ENCODE data around the gene TNNI2. TPM values are rescaled to one million over a fixed set of nuclear protein-coding genes. Genes with fewer than 3 reads are reported as not detected.

The TNNI2 gene
- total RNA-seq, 2 experiments from 2014 or later: 0.50 TPM; not detected in 1

DNA sequence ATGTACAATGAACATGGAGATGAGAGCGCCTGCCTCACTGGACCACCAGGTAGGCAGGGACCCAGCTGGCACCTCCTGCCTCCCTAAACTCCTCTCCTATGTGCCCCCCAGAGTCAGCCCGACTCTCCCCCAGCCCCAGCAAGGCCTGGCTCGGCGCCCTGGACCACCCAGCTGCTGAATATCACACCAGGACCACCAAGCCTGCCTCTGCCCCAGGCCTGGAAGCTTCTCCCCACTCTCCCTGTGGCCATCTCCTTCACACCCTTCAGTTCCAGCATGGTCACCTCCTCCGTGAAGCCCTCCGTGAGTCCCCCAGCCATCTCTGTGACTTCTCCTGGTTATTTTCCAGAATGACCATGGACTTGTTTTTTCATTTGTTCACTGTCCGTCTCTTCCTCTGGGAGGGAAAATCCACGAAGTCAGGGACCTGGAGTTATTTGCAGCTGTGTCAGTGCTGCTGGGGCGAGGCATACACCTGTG is 7.7 kb downstream of the TNNI2 start:
- Mint-ChIP-seq H3K36me3 (ENCODE audit: low read depth) (no peaks in the 10 kb centered on the region), H3K4me1 (ENCODE audit: low read depth) (peaks cover 68% of the 10 kb centered on the region), H3K9me3 (no peaks in the 10 kb centered on the region), H3K27ac (peak overlapping the region; percentile 69), H3K27me3 (no peaks in the 10 kb centered on the region), H3K4me3 (no peak overlapping the region)
- no peak for ATAC-seq (ENCODE audit: poor library complexity)
- Histone ChIP-seq H3K9me3 (ENCODE audit: control insufficient read depth in 1 of 2, insufficient read depth in 1 of 2, low read length in 2 of 2) (no peaks in the 10 kb centered on the region), H3K4me3 (ENCODE audit: low read length) (no peak overlapping the region), H3K27me3 (ENCODE audit: control insufficient read depth in 1 of 2, insufficient read depth in 2 of 2, low read length in 2 of 2) (no peaks in the 10 kb centered on the region), H3K36me3 (ENCODE audit: insufficient read depth, low read length) (no peaks in the 10 kb centered on the region), H3K4me1 (ENCODE audit: insufficient read depth, low read length) (peaks cover 86% of the 10 kb centered on the region), H3K27ac (ENCODE audit: low read depth in 1 of 2, low read length in 2 of 2) (no peak overlapping the region)
- ChIA-PET CTCF (interaction anchor here (3.6 kb wide), 1 partner anchor 36 kb away, joined by 13 read pairs; no protein-coding TSS in a partner anchor), POLR2A (no interaction called here)
- no peak for DNase-seq
- TF ChIP-seq, protein P1, sequence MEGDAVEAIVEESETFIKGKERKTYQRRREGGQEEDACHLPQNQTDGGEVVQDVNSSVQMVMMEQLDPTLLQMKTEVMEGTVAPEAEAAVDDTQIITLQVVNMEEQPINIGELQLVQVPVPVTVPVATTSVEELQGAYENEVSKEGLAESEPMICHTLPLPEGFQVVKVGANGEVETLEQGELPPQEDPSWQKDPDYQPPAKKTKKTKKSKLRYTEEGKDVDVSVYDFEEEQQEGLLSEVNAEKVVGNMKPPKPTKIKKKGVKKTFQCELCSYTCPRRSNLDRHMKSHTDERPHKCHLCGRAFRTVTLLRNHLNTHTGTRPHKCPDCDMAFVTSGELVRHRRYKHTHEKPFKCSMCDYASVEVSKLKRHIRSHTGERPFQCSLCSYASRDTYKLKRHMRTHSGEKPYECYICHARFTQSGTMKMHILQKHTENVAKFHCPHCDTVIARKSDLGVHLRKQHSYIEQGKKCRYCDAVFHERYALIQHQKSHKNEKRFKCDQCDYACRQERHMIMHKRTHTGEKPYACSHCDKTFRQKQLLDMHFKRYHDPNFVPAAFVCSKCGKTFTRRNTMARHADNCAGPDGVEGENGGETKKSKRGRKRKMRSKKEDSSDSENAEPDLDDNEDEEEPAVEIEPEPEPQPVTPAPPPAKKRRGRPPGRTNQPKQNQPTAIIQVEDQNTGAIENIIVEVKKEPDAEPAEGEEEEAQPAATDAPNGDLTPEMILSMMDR (IDR thresholded peaks at IDR 0.05): no peak
- intact Hi-C loops (cut with DNase I, micrococcal nuclease): no loop called here

DNA sequence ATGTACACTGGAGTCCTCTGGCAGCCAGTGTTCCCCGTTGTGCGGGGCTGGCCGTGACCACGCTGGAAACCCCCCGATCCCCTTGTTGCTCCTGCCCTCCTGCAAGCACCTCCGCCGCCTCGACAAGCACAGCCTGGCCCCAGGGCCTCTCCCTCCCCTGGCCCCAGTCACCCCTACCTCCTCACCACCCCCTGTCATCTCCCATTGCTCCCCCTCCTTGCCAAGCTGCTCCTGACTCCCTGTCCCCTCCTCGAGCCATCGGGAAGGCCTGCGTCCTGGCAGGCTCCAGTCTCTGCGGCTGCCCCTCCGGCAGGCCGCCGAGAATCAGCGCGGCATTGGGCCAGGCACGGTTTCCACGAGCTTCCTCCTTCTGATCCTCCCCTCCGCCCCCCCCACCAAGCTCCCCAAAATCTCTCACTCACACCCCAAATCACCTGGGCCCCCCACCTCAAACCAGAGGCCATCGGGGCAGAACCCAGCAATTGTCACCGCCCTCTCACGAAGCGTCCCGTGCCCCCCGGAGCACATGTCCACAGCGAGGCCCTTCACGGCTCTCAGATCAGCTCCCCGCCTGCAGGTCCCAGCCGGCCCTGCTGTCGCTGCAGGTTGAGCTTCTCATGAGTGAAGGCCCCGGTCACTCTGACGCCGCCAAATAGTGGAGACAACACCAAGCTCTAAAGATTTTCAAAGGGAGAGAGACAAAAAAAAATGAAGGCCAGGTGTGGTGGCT is 8.4 kb downstream of the TNNI2 start:
- H3K4me1 ChIP-seq (ENCODE audit: insufficient read depth, low read length): peaks cover 93% of the 10 kb centered on the region
- ChIA-PET POLR2A (interaction anchor here (0.6 to 0.8 kb wide), 2 partner anchors 42 to 113 kb away, joined by 3 read pairs; no protein-coding TSS in a partner anchor), CTCF (interaction anchor here (3.6 kb wide), 1 partner anchor 35 kb away, joined by 13 read pairs; no protein-coding TSS in a partner anchor)
- intact Hi-C loops (cut with DNase I, micrococcal nuclease): no loop called here
- H3K36me3 ChIP-seq (ENCODE audit: insufficient read depth, low read length): no peaks in the 10 kb centered on the region
- H3K36me3 Mint-ChIP-seq (ENCODE audit: low read depth): no peaks in the 10 kb centered on the region
- H3K27me3 ChIP-seq (ENCODE audit: control insufficient read depth in 1 of 2, insufficient read depth in 2 of 2, low read length in 2 of 2): no peaks in the 10 kb centered on the region
- H3K4me3 ChIP-seq (ENCODE audit: low read length): no peak overlapping the region
- no peak overlapping the region for H3K27ac ChIP-seq (ENCODE audit: low read depth in 1 of 2, low read length in 2 of 2)
- no peaks in the 10 kb centered on the region for H3K27me3 Mint-ChIP-seq
- TF ChIP-seq, protein P1 (IDR thresholded peaks at IDR 0.05): no peak
- H3K4me1 Mint-ChIP-seq (ENCODE audit: low read depth): peaks cover 71% of the 10 kb centered on the region
- peak overlapping the region; percentile 91 for H3K27ac Mint-ChIP-seq
- DNase-seq (no peak), ATAC-seq (ENCODE audit: poor library complexity) (no peak)
- no peaks in the 10 kb centered on the region for H3K9me3 Mint-ChIP-seq
- H3K9me3 ChIP-seq (ENCODE audit: control insufficient read depth in 1 of 2, insufficient read depth in 1 of 2, low read length in 2 of 2): no peaks in the 10 kb centered on the region
- no peak overlapping the region for H3K4me3 Mint-ChIP-seq

DNA sequence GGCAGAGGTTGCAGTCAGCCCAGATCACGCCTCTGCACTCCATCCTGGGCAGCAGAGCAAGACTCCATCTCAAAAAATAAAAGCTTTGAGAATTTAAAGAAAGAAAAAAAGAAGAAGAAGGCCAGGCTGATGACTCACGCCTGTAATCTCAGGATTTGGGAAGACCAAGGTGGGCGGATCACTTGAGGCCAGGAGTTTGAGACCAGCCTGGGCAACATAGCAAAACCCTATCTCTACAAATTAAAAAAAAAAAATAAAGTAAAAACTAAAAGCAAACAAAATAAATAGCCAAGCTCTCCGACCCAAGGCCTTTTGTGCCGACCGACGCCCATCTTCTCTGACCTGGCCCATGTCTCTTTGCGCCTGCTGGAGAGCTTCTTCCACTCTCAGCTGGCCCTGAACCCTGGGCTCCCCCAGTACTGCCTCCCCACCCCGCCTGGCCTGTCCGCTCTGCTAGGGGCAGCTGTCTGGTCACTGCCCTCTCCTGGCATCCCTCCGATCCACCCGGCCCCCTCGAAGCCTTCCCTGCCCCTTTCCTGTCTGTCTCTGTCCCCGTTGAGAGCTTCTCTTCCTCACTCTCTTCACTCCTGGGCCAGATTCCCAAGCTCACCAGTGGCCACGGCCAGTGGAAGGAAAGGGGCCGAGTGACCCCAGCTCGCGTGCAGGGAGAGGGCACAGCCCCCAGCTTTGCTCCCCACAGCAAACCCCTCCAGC is 9.3 kb downstream of the TNNI2 start:
- H3K36me3 Mint-ChIP-seq (ENCODE audit: low read depth): peaks cover 5% of the 10 kb centered on the region
- ChIA-PET POLR2A (interaction anchor here (0.8 to 0.9 kb wide), 2 partner anchors 68 to 99 kb away, joined by 3 read pairs; no protein-coding TSS in a partner anchor), CTCF (interaction anchor here (1.7 to 3.6 kb wide), 2 partner anchors 34 to 154 kb away, joined by 4 to 13 read pairs; no protein-coding TSS in a partner anchor)
- H3K27me3 ChIP-seq (ENCODE audit: control insufficient read depth in 1 of 2, insufficient read depth in 2 of 2, low read length in 2 of 2): no peaks in the 10 kb centered on the region
- H3K27ac ChIP-seq (ENCODE audit: low read depth in 1 of 2, low read length in 2 of 2): no peak overlapping the region
- intact Hi-C loops (cut with DNase I, micrococcal nuclease): no loop called here
- DNase-seq (no peak), ATAC-seq (ENCODE audit: poor library complexity) (no peak)
- H3K9me3 ChIP-seq (ENCODE audit: control insufficient read depth in 1 of 2, insufficient read depth in 1 of 2, low read length in 2 of 2): no peaks in the 10 kb centered on the region
- TF ChIP-seq, protein P1 (IDR thresholded peaks at IDR 0.05): no peak
- peaks cover 97% of the 10 kb centered on the region for H3K4me1 ChIP-seq (ENCODE audit: insufficient read depth, low read length)
- H3K36me3 ChIP-seq (ENCODE audit: insufficient read depth, low read length): no peaks in the 10 kb centered on the region
- H3K9me3 Mint-ChIP-seq: no peaks in the 10 kb centered on the region
- peaks cover 78% of the 10 kb centered on the region for H3K4me1 Mint-ChIP-seq (ENCODE audit: low read depth)
- peak overlapping the region; percentile 91 for H3K27ac Mint-ChIP-seq
- H3K4me3 Mint-ChIP-seq: peak overlapping the region; percentile 30
- H3K4me3 ChIP-seq (ENCODE audit: low read length): no peak overlapping the region
- no peaks in the 10 kb centered on the region for H3K27me3 Mint-ChIP-seq
